ENCODE data around the gene ZNF608. TPM values are rescaled to one million over a fixed set of nuclear protein-coding genes. Genes with fewer than 3 reads are reported as not detected.

Gene ZNF608
- total RNA-seq, 1 experiment from 2014 or later, result 1.9 TPM

- CTCF ChIA-PET, result no interaction called here
- Histone ChIP-seq H3K27me3 (replicated peaks; ENCODE audit: insufficient read depth, low read depth, low read length, poor library complexity) (no peaks in the 10 kb centered on the region), H3K4me1 (ENCODE audit: insufficient read depth, low read length, poor library complexity, severe bottlenecking) (no peaks in the 10 kb centered on the region), H3K4me3 (ENCODE audit: low read depth, low read length, poor library complexity, severe bottlenecking) (no peak overlapping the region), H3K27ac (ENCODE audit: low read depth, low read length, poor library complexity, severe bottlenecking) (no peak overlapping the region), H3K36me3 (ENCODE audit: insufficient read depth, low read length, poor library complexity, severe bottlenecking) (no peaks in the 10 kb centered on the region), H3K9me3 (ENCODE audit: low read depth, low read length, poor library complexity, severe bottlenecking) (no peaks in the 10 kb centered on the region)
- no TSS peak for BruUV-seq (replicated peaks)
- DNase-seq (ENCODE audit: low spot score), result no peak
- intact Hi-C loops (cut with micrococcal nuclease; ENCODE audit: unreplicated experiment), result no loop called here
- no peak for TF ChIP-seq CTCF (conservative IDR thresholded peaks at IDR 0.05; ENCODE audit: low read depth, low read length)
- no peak for TF ChIP-seq EZH2 (IDR thresholded peaks at IDR 0.05; ENCODE audit: borderline replicate concordance, low read depth, low read length, poor library complexity, severe bottlenecking)
- POLR2A ChIA-PET (ENCODE audit: low non-redundant PET), result no interaction called here
These were observed 33.6 kb upstream of the ZNF608 start for GRCh38 chr5:124780011-124780410.

- TF ChIP-seq CTCF (conservative IDR thresholded peaks at IDR 0.05; ENCODE audit: low read depth, low read length) (no peak), EZH2 (IDR thresholded peaks at IDR 0.05; ENCODE audit: borderline replicate concordance, low read depth, low read length, poor library complexity, severe bottlenecking) (no peak)
- ChIA-PET POLR2A (ENCODE audit: low non-redundant PET) (no interaction called here), CTCF (no interaction called here)
- intact Hi-C loops (cut with micrococcal nuclease; ENCODE audit: unreplicated experiment), result no loop called here
- H3K9me3 ChIP-seq (ENCODE audit: low read depth, low read length, poor library complexity, severe bottlenecking), result no peaks in the 10 kb centered on the region
- H3K27ac ChIP-seq (ENCODE audit: low read depth, low read length, poor library complexity, severe bottlenecking), result no peak overlapping the region
- no peak for DNase-seq (ENCODE audit: low spot score)
- H3K4me3 ChIP-seq (ENCODE audit: low read depth, low read length, poor library complexity, severe bottlenecking), result no peak overlapping the region
- no peaks in the 10 kb centered on the region for H3K36me3 ChIP-seq (ENCODE audit: insufficient read depth, low read length, poor library complexity, severe bottlenecking)
- no peaks in the 10 kb centered on the region for H3K27me3 ChIP-seq (replicated peaks; ENCODE audit: insufficient read depth, low read depth, low read length, poor library complexity)
- no peaks in the 10 kb centered on the region for H3K4me1 ChIP-seq (ENCODE audit: insufficient read depth, low read length, poor library complexity, severe bottlenecking)
- BruUV-seq (replicated peaks), result no TSS peak
These were observed 27.2 kb upstream of the ZNF608 start for GRCh38 chr5:124773315-124774311.

GRCh38 chr5:124772457-124773200, 26.2 kb upstream of the ZNF608 start:
- Histone ChIP-seq H3K4me3 (ENCODE audit: low read depth, low read length, poor library complexity, severe bottlenecking) (no peak overlapping the region), H3K36me3 (ENCODE audit: insufficient read depth, low read length, poor library complexity, severe bottlenecking) (no peaks in the 10 kb centered on the region), H3K4me1 (ENCODE audit: insufficient read depth, low read length, poor library complexity, severe bottlenecking) (no peaks in the 10 kb centered on the region), H3K27me3 (replicated peaks; ENCODE audit: insufficient read depth, low read depth, low read length, poor library complexity) (no peaks in the 10 kb centered on the region), H3K9me3 (ENCODE audit: low read depth, low read length, poor library complexity, severe bottlenecking) (no peaks in the 10 kb centered on the region), H3K27ac (ENCODE audit: low read depth, low read length, poor library complexity, severe bottlenecking) (no peak overlapping the region)
- no TSS peak for BruUV-seq (replicated peaks)
- intact Hi-C loops (cut with micrococcal nuclease; ENCODE audit: unreplicated experiment), result no loop called here
- POLR2A ChIA-PET (ENCODE audit: low non-redundant PET), result no interaction called here
- no peak for TF ChIP-seq CTCF (conservative IDR thresholded peaks at IDR 0.05; ENCODE audit: low read depth, low read length)
- no peak for TF ChIP-seq EZH2 (IDR thresholded peaks at IDR 0.05; ENCODE audit: borderline replicate concordance, low read depth, low read length, poor library complexity, severe bottlenecking)
- CTCF ChIA-PET, result no interaction called here
- DNase-seq (ENCODE audit: low spot score), result no peak

Data from A673 (cell line).